HCT116 (cell line): ENCODE data around the gene MED31. TPM values are rescaled to one million over a fixed set of nuclear protein-coding genes. Genes with fewer than 3 reads are reported as not detected.

ENCODE experiments used
- ATAC-seq: fragments of 200-7000 bp; cut with Tn5 transposase; 2 replicates; pipeline ENCODE4 v1.9.1; 2020; ENCODE audit warnings: mild to moderate bottlenecking, moderate library complexity
- BruUV-seq: library from RNA; stranded (reverse); fragments of 400-500 nt; replicated peaks from 2 replicates; lab custom pipeline; 2021; lab: Mats Ljungman, UMichigan
- CTCF ChIA-PET: fragments of 300-600 bp; sonication (Branson Sonifier 250); formaldehyde crosslinking; loops from one replicate; lab custom pipeline; 2021; ENCODE audit warnings: antibody characterized with exemption; lab: Charles Lee
- POLR2A ChIA-PET: fragments of 300-600, 350-600 bp; sonication (Branson Sonifier 250); formaldehyde crosslinking; loops from one replicate; lab custom pipeline; 2021; ENCODE audit warnings: antibody characterized with exemption; lab: Charles Lee
- RAD21 ChIA-PET, 2 experiments: fragments of 300-600 bp; sonication (Branson Sonifier 250); formaldehyde crosslinking; loops; one replicate each; lab custom pipeline; 2023; ENCODE audit warnings: low total read pairs in 2 of 2; ENCODE audit not compliant: uncharacterized antibody in 2 of 2, unreplicated experiment in 2 of 2, low non-redundant PET in 1 of 2; lab: Charles Lee
- DNase-seq: peaks from one replicate; pipeline ENCODE4 v3.0.0-alpha.2; 2010; ENCODE audit warnings: low read depth, low spot score
- H2AFZ ChIP-seq: fragments of 200-600 bp; shearing (Covaris generic), sonication (generic); 2 replicates; pipeline ENCODE4 v1.6.1; 2017; ENCODE audit warnings: low read depth, mixed run types, mixed read lengths, antibody characterized with exemption, low read length; ENCODE audit not compliant: poor library complexity, severe bottlenecking
- H3K27ac ChIP-seq: 2 replicates; pipeline ENCODE4 v1.5.1; 2012; ENCODE audit warnings: low read depth, low read length
- H3K27me3 ChIP-seq: fragments of 200-600 bp; sonication (generic); 2 replicates; pipeline ENCODE4 v1.6.1; 2016; ENCODE audit warnings: mixed run types, low read length, mixed read lengths; ENCODE audit not compliant: insufficient read depth
- H3K36me3 ChIP-seq, 2 experiments: fragments of 200-500 bp in 1 of 2; fragments of 200-600 bp in 1 of 2; sonication (Bioruptor generic) in 1 of 2; sonication (generic) in 1 of 2; 2 replicates each; pipeline versions ENCODE4 v1.5.1 to v1.6.1; 2014 to 2016; ENCODE audit warnings: low read length in 2 of 2, inconsistent platforms in 1 of 2, mixed read lengths in 1 of 2, mixed run types in 1 of 2; ENCODE audit not compliant: insufficient read depth in 2 of 2, control insufficient read depth in 1 of 2
- H3K4me1 ChIP-seq, 2 experiments: fragments of 200-600 bp in 1 of 2; sonication (generic) in 1 of 2; 2 replicates each; pipeline versions ENCODE4 v1.5.1 to v1.6.1; 2012 to 2017; ENCODE audit warnings: low read length in 2 of 2, inconsistent platforms in 1 of 2, mild to moderate bottlenecking in 1 of 2, mixed read lengths in 1 of 2, mixed run types in 1 of 2, moderate library complexity in 1 of 2; ENCODE audit not compliant: insufficient read depth in 2 of 2, control insufficient read depth in 1 of 2
- H3K4me2 ChIP-seq: fragments of 200-600 bp; sonication (generic); 2 replicates; pipeline ENCODE4 v1.6.1; 2017; ENCODE audit warnings: mixed run types, low read length, mixed read lengths
- H3K4me3 ChIP-seq, 2 experiments: fragments of 200-600 bp in 1 of 2; sonication (generic) in 1 of 2; replicated peaks in 1 of 2; 2 replicates each; pipeline ENCODE4 v1.5.1; 2011 to 2016; ENCODE audit warnings: low read length in 2 of 2, control low read depth in 1 of 2, low read depth in 1 of 2, mild to moderate bottlenecking in 1 of 2, mixed read lengths in 1 of 2, mixed run types in 1 of 2
- H3K79me2 ChIP-seq: fragments of 200-600 bp; sonication (generic); 2 replicates; pipeline ENCODE4 v1.6.1; 2017; ENCODE audit warnings: mild to moderate bottlenecking, mixed run types, low read length, moderate library complexity, mixed read lengths; ENCODE audit not compliant: insufficient read depth
- H3K9ac ChIP-seq: fragments of 200-600 bp; sonication (generic); 2 replicates; pipeline ENCODE4 v1.6.1; 2016; ENCODE audit warnings: low read length, mixed read lengths
- H3K9me2 ChIP-seq: fragments of 200-600 bp; sonication (generic), shearing (Covaris generic); 2 replicates; pipeline ENCODE4 v1.6.1; 2017; ENCODE audit warnings: mixed run types, mild to moderate bottlenecking, moderate library complexity; ENCODE audit not compliant: insufficient read depth
- H3K9me3 ChIP-seq, 2 experiments: fragments of 200-500 bp in 1 of 2; fragments of 200-600 bp in 1 of 2; sonication (Bioruptor generic) in 1 of 2; sonication (generic) in 1 of 2; 2 replicates each; pipeline ENCODE4 v1.6.1; 2014 to 2017; ENCODE audit warnings: low read length in 2 of 2, mixed read lengths in 2 of 2, inconsistent platforms in 1 of 2, low read depth in 1 of 2, mild to moderate bottlenecking in 1 of 2, mixed run types in 1 of 2, moderate library complexity in 1 of 2; ENCODE audit not compliant: control insufficient read depth in 1 of 2, insufficient read depth in 1 of 2
- H4K20me1 ChIP-seq: fragments of 200-600 bp; sonication (generic), shearing (Covaris generic); 2 replicates; pipeline ENCODE4 v1.6.1; 2017; ENCODE audit warnings: mixed run types, mild to moderate bottlenecking, moderate library complexity; ENCODE audit not compliant: insufficient read depth
- ATF3 ChIP-seq: IDR thresholded peaks from 2 replicates; pipeline ENCODE4 v1.6.1; 2012
- CBX3 ChIP-seq: IDR thresholded peaks from 2 replicates; pipeline ENCODE4 v1.6.1; 2012; ENCODE audit warnings: low read depth
- CEBPB ChIP-seq: IDR thresholded peaks from 2 replicates; pipeline ENCODE4 v1.6.1; 2012; ENCODE audit warnings: low read depth
- CTCF ChIP-seq, 3 experiments: fragments of 200-600 bp in 1 of 3; sonication (generic) in 1 of 3; IDR thresholded peaks in 2 of 3; conservative IDR thresholded peaks in 1 of 3; 2 replicates each; pipeline ENCODE4 v1.5.1; 2012 to 2017; ENCODE audit warnings: low read depth in 2 of 3, low read length in 2 of 3, antibody characterized with exemption in 1 of 3, borderline replicate concordance in 1 of 3, control low read depth in 1 of 3, mild to moderate bottlenecking in 1 of 3, mixed read lengths in 1 of 3, mixed run types in 1 of 3, moderate library complexity in 1 of 3; ENCODE audit not compliant: insufficient read depth in 1 of 3
- EGR1 ChIP-seq: IDR thresholded peaks from 2 replicates; pipeline ENCODE4 v1.6.1; 2012; ENCODE audit warnings: low read depth
- ELF1 ChIP-seq: IDR thresholded peaks from 2 replicates; pipeline ENCODE4 v1.6.1; 2012; ENCODE audit warnings: low read depth, borderline replicate concordance
- EZH2phosphoT487 ChIP-seq: fragments of 200-600 bp; IDR thresholded peaks from 2 replicates; pipeline ENCODE4 v1.6.1; 2018; ENCODE audit warnings: antibody characterized with exemption, borderline replicate concordance
- FOSL1 ChIP-seq: IDR thresholded peaks from 2 replicates; pipeline ENCODE4 v1.6.1; 2012; ENCODE audit warnings: low read depth
- JUND ChIP-seq: IDR thresholded peaks from 2 replicates; pipeline ENCODE4 v1.6.1; 2012
- MAX ChIP-seq: IDR thresholded peaks from 2 replicates; pipeline ENCODE4 v1.6.1; 2012
- POLR2AphosphoS5 ChIP-seq: IDR thresholded peaks from 2 replicates; pipeline ENCODE4 v1.6.1; 2011; ENCODE audit warnings: mild to moderate bottlenecking, low read depth, low read length, moderate library complexity
- RAD21 ChIP-seq: IDR thresholded peaks from 2 replicates; pipeline ENCODE4 v1.6.1; 2012; ENCODE audit warnings: low read depth, mild to moderate bottlenecking
- REST ChIP-seq: IDR thresholded peaks from 2 replicates; pipeline ENCODE4 v1.6.1; 2012; ENCODE audit warnings: low read depth
- SIN3A ChIP-seq: IDR thresholded peaks from 2 replicates; pipeline ENCODE4 v1.6.1; 2012; ENCODE audit warnings: low read depth
- SP1 ChIP-seq: IDR thresholded peaks from 2 replicates; pipeline ENCODE4 v1.6.1; 2012; ENCODE audit warnings: low read depth
- SRF ChIP-seq: IDR thresholded peaks from 2 replicates; pipeline ENCODE4 v1.6.1; 2012; ENCODE audit warnings: low read depth
- YY1 ChIP-seq: IDR thresholded peaks from 2 replicates; pipeline ENCODE4 v1.6.1; 2011; ENCODE audit warnings: low read length, low read depth, moderate library complexity, mild to moderate bottlenecking; ENCODE audit not compliant: insufficient replicate concordance; ENCODE audit errors: extremely low read depth
- ZBTB33 ChIP-seq: IDR thresholded peaks from 2 replicates; pipeline ENCODE4 v1.6.1; 2011; ENCODE audit warnings: mild to moderate bottlenecking, low read length, moderate library complexity; ENCODE audit not compliant: insufficient replicate concordance; ENCODE audit errors: extremely low read depth
- ZFX ChIP-seq: fragments of 450-650 bp; IDR thresholded peaks from 2 replicates; pipeline ENCODE4 v1.6.1; 2017
- intact Hi-C: fragments of 100-400 bp; cut with micrococcal nuclease; formaldehyde crosslinking; loops from 2 replicates; pipeline ENCODE4 v1.10.0; 2022
- total RNA-seq: library from RNA; stranded (reverse); gene quantifications from one replicate; pipeline ENCODE4 v1.2.1, GENCODE V29; 2021; ENCODE audit not compliant: unreplicated experiment

The MED31 gene
- total RNA-seq, 1 experiment from 2014 or later = 20.3 TPM

- no peak overlapping the region for H3K27ac ChIP-seq
- H3K9me3 ChIP-seq = no peaks in the 10 kb centered on the region
- H3K79me2 ChIP-seq = no peaks in the 10 kb centered on the region
- CTCF ChIA-PET = no interaction called here
- intact Hi-C loops = no loop called here
- H3K4me1 ChIP-seq = no peaks in the 10 kb centered on the region
- no peaks in the 10 kb centered on the region for H3K36me3 ChIP-seq
- TF ChIP-seq SIN3A = no peak
- TF ChIP-seq EGR1 = no peak
- no peak for TF ChIP-seq ELF1
- no peak for TF ChIP-seq REST
- TF ChIP-seq ZFX = no peak
- TF ChIP-seq CEBPB = no peak
- TF ChIP-seq EZH2phosphoT487 = no peak
- TF ChIP-seq CTCF (IDR thresholded peaks at IDR 0.05 in 2 of 3, conservative IDR thresholded peaks at IDR 0.05 in 1 of 3; ENCODE audit: borderline replicate concordance in 1 of 3, insufficient read depth in 1 of 3, low read depth in 2 of 3, low read length in 2 of 3) = no peak
- no peak for TF ChIP-seq RAD21
- no peak for TF ChIP-seq ATF3
- TF ChIP-seq SP1 = no peak
- TF ChIP-seq MAX = no peak
- TF ChIP-seq JUND = no peak
- no peak for TF ChIP-seq YY1
- no peak for TF ChIP-seq SRF
- TF ChIP-seq POLR2AphosphoS5 = no peak
- TF ChIP-seq ZBTB33 = no peak
- TF ChIP-seq FOSL1 = no peak
- TF ChIP-seq CBX3 = no peak
- no peaks in the 10 kb centered on the region for H3K9me2 ChIP-seq
- no peak overlapping the region for H3K4me2 ChIP-seq
- no peak overlapping the region for H3K9ac ChIP-seq
- POLR2A ChIA-PET = no interaction called here
- no peaks in the 10 kb centered on the region for H3K27me3 ChIP-seq
- DNase-seq = no peak
- H2AFZ ChIP-seq = no peak overlapping the region
- ATAC-seq = no peak
- no peak overlapping the region for H3K4me3 ChIP-seq
- H4K20me1 ChIP-seq = no peaks in the 10 kb centered on the region
- BruUV-seq = no TSS peak
- RAD21 ChIA-PET = no interaction called here
Measured at GRCh38 chr17:6684460-6684783, 33.0 kb upstream of the MED31 start.
